NCI-H524 (cell line): ENCODE measurements around the gene MRPL21.
"Not testable (repeated sequence)": the region's sequence is repeated elsewhere in the genome, so short reads cannot be mapped to it uniquely, and the experiment has no call there.

Experiments used
- DNase-seq, 2 experiments: peaks; one replicate each; lab custom pipeline; 2025; lab: John Stamatoyannopoulos, UW

The MRPL21 gene

GRCh38 chr11:68868221-68868835 is 35.3 kb downstream of the MRPL21 start:
- DNase-seq = no peak

GRCh38 chr11:68867066-68867465 is 36.6 kb downstream of the MRPL21 start:
- no peak for DNase-seq

- no peak for DNase-seq
Observed at GRCh38 chr11:68865241-68865640, 38.4 kb downstream of the MRPL21 start.

- no peak for DNase-seq
Observed at GRCh38 chr11:68863553-68864265, 39.9 kb downstream of the MRPL21 start.

DNA sequence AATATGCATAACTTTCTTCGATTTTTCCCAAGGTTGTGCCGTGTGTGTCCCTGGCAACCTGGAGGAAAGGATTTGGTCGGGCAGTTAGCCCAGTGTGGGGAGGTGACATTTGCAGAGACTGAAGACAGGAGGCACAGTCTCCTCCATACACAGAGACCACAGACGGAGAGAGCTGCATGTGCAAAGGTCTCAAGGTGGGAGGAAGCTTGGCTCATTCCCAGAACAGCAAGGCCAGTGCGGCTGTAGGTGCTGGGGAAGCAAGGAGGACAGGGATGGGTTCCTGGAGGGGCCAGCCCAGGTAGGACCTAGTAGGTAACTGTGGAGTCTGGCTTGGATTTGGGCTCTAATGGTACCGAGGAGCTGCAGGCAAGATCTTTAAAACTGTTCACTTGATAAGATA is 41.2 kb downstream of the MRPL21 start:
- DNase-seq = no peak

GRCh38 chr11:68859123-68859522 is 44.5 kb downstream of the MRPL21 start:
- DNase-seq = no peak

DNA sequence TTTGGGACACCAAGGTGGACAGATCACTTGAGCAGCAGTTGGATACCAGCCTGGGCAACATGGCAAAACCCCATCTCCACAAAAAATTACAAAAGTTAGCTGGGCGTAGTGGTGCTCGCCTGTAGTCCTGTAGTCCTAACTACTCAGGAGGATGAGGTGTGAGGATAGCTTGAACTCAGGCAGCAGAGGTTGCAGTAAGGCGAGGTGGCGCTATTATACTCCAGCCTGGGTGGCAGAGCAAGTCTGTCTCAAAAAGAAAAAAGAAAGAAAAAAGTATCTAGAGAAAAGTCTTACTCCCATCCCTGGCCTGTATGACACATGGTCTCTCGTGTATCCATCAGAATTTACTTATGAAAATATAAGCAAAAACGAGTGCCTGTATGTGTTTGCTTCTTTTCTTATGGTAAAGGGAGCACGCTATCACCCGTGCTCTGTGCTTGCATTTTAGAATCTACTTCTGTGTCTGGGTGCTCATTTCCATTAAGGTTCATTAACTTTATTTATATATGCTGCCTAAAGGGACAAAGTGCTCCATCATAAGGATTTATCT is 46.5 kb downstream of the MRPL21 start:
- DNase-seq = no peak

- DNase-seq = not testable (repeated sequence)
Observed at GRCh38 chr11:68856425-68857030, 47.1 kb downstream of the MRPL21 start.

DNA sequence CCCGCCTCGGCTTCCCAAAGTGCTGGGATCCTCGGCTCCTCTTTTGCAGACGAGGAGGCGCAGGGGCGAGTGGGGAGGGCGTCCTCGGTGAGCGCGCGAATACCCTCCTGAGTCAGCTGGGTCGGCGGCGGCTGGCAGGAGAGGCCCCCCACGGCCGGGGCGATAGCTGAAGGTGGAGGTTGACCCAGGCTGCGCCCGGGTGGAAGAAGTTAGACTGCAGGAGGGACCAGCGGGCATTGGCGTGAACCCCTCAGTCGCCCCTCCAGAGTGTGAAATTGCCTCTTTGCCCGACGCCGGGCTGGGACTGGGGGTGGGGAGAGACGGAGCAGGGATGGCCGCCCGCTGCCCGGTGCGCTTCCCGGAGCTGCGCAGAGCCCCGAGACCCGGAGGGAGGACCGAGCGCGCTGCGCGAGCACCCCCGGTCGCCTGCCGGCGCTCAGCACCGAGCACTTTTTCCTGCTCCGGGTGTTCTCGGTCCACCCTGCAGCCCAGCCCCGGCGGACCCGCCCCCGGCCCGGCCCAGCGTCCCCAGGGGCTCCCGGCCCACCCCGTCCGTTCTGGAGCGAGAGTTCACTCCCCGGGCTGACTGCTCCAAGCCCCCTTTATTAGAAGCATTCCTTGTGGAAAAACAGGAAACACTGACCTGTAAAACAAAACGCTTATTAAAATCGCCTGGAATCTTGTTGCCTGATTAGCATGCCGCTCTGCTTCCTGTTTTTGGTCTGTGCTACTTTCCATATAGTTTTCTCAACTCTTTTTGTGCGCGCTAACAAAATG is 48.2 kb downstream of the MRPL21 start:
- no peak for DNase-seq

GRCh38 chr11:68854273-68854958 is 49.2 kb downstream of the MRPL21 start:
- DNase-seq = no peak

- no peak for DNase-seq
Observed at GRCh38 chr11:68852628-68853027, 51.0 kb downstream of the MRPL21 start.

DNA sequence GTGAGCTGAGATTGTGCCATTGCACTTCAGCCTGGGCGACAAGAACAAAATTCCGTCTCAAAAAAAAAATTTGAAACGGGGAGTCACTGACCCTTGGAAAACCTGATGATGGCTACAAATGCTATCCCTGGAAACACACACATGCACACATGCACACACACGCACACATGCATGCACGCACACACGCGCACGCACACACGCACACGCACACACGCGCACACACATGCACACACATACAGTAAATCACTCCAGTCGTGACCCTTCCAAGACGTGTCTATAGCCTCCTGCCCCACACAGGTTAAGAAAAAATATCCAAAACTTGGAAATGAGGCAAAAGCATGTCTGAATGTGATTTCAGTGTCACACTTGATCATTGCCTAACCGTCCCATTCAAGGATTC is 55.2 kb downstream of the MRPL21 start:
- no peak for DNase-seq

DNA sequence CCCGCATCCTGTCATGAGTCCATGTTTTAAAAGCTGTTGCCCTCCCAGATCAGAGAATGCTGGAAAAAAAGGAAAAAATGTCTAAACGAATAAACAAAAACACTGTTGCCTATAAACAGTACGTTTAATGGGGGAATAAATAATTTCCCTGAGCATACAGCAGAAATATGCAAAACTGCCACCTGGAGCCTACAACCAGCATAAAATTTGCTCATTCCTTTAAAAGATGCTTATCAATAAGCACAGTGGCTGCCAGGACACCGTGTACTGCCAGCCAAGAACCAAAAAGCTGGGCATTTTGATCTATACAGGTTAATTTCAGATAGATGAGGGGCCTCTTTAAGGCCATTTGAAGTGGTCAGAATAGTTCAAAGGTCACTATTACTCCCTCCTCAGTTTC is 56.2 kb downstream of the MRPL21 start:
- DNase-seq = no peak

DNA sequence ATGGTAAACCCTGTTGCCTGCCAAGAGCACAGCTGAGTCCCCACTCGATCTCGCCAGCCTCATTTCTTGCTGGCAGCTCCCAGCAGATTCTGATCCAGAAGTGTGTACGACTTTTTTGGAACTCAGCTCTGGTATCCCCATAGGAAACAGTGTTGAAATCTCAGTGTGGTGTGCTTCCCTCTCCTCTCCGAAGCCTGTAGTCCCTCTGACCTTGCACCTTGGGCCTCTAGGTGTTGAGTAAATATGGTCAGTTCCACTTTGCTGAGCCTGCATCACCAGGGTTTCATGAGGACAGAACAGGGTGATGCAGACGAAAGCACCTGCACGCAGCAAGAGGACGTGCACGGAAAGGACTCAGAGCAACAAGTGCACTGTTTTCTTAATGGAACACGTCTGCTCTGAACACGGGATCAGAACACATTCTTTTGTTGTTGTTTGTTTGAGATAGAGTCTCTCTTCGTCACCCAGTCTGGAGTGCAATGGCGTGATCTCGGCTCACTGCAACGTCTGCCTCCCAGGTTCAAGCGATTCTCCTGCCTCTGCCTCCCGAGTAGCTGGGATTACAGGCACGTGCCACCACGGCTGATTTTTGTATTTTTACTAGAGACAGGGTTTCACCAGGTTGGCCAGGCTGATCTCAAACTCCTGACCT is 58.2 kb downstream of the MRPL21 start:
- DNase-seq = no peak

GRCh38 chr11:68844801-68845200 is 58.8 kb downstream of the MRPL21 start:
- no peak for DNase-seq

DNA sequence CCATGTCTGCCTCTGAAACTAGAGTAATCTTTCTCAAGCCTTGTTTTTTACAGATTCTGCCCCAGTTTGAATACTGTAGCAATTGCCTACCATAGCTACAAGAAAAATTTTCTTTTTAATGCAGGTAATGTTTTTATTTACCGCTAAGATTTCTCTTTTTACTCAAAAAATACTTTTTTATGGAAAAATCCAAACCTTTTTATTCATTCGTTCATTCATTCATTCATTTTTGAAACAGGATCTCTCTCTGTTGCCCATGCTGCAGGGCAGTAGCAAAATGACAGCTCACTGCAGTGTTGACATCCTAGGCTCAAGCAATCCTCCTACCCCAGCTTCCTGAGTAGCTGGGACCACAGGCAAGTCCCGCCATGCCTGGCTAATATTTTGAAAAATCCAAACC is 59.3 kb downstream of the MRPL21 start:
- DNase-seq = no peak

DNA sequence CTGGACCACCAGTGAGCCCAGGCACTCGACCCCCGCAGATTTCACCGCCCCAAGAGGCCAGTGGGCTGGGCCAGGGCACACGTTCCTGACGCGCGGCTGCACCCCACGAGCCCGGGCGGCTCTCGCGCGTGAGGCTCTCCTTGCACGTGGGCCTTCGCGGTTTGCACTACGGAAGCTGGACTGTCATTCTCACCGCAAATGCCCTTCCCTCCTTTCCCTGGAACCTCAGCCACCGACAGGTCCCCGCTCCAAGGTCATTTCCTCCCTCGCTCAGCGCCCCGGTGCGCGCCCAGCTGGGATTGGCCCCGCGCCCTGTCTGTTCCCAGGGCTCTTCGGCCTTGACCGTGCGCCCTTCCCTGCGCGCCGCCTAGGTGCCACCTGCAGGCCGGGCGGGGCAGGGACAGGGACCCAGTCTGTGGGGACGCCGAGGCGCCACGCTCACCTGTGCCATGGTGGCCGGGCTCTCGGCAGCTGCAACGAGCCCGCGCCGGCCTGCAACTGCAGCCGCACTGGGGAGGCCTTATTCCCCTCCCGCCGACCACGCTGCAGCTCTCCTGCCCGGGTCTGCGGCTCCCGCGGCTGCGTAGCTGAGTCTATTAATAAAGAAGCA is 59.8 kb downstream of the MRPL21 start:
- DNase-seq = peak; percentile 49 to 75

GRCh38 chr11:68843052-68843561 is 60.5 kb downstream of the MRPL21 start:
- DNase-seq = no peak

DNA sequence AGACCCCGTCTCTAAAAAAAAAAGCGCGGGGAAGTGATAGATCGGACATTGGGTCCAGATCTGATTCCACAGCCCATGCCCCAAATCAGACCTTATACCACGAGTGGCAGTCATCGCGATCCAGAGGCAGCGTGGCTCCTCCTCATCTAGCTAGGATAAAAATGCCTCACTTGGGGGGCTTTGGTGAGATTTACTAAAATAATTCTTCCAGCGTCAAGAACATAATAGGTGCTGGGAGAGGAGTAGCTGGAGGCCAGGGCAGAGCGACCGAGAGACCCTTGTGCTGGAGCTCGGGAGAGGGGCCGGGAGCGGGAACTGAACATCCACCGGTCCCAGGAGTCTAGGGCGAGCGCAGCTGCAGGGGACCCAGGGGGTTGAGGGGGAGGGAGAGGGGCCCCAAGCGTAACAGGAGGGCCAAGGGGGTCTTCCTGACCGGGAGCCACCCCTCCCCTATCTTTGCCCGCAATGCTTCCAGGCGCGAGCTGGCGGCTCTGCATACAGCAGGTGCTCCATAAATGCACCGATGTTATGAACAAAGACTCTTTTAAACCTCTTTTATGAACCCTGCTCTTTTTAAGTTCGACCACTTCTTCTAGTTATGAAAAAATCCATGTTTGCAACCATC is 61.1 kb downstream of the MRPL21 start:
- DNase-seq = no peak
